BLaER1 (cell line): Measurements from ENCODE around the gene CRYAA.
"Not testable (repeated sequence)": the region's sequence is repeated elsewhere in the genome, so short reads cannot be mapped to it uniquely, and the experiment has no call there.

Experiments used
- H3K27ac ChIP-seq: shearing (Covaris generic); formaldehyde crosslinking; 2 replicates; pipeline ENCODE4 v1.8.1; 2022
- H3K27me3 ChIP-seq: shearing (Covaris generic); formaldehyde crosslinking; 2 replicates; pipeline ENCODE4 v1.8.1; 2022
- H3K36me3 ChIP-seq: shearing (Covaris generic); formaldehyde crosslinking; 2 replicates; pipeline ENCODE4 v1.8.1; 2022
- H3K4me1 ChIP-seq: shearing (Covaris generic); formaldehyde crosslinking; 2 replicates; pipeline ENCODE4 v1.8.1; 2022
- H3K4me2 ChIP-seq: shearing (Covaris generic); formaldehyde crosslinking; 2 replicates; pipeline ENCODE4 v1.8.1; 2022
- H3K4me3 ChIP-seq: shearing (Covaris generic); formaldehyde crosslinking; 2 replicates; pipeline ENCODE4 v1.8.1; 2022
- H3K9ac ChIP-seq: shearing (Covaris generic); formaldehyde crosslinking; 2 replicates; pipeline ENCODE4 v1.8.1; 2022
- H3K9me3 ChIP-seq: shearing (Covaris generic); formaldehyde crosslinking; 2 replicates; pipeline ENCODE4 v1.8.1; 2022
- H4K20me1 ChIP-seq: shearing (Covaris generic); formaldehyde crosslinking; 2 replicates; pipeline ENCODE4 v1.8.1; 2022

The CRYAA gene, protein sequence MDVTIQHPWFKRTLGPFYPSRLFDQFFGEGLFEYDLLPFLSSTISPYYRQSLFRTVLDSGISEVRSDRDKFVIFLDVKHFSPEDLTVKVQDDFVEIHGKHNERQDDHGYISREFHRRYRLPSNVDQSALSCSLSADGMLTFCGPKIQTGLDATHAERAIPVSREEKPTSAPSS

DNA sequence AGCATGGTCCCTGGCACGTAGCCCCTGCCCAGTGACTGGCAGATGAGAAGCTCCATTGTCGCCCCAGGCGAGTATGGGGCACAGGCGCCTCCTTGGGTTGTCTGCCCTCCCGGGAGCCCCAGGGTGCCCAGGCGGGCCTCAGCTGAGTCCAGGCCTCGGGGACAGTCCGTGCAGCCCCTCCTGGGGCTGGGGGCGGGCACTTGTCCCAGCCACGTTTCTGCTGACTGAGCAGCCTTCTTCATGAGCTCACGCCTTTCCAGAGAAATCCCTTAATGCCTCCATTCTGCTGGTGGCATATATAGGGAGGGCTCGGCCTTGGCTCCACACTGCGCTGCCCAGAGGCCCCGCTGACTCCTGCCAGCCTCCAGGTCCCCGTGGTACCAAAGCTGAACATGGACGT, at the start of gene CRYAA:
Gene CRYAA (plus strand): TSS at position 301 of the 400 bp plus-strand sequence. CDS start 92 bp downstream, at position 393.
- not testable (repeated sequence) for H3K4me1 ChIP-seq, H3K4me3 ChIP-seq, H3K9me3 ChIP-seq, H3K27ac ChIP-seq, H4K20me1 ChIP-seq, H3K9ac ChIP-seq, H3K27me3 ChIP-seq, H3K36me3 ChIP-seq, H3K4me2 ChIP-seq

DNA sequence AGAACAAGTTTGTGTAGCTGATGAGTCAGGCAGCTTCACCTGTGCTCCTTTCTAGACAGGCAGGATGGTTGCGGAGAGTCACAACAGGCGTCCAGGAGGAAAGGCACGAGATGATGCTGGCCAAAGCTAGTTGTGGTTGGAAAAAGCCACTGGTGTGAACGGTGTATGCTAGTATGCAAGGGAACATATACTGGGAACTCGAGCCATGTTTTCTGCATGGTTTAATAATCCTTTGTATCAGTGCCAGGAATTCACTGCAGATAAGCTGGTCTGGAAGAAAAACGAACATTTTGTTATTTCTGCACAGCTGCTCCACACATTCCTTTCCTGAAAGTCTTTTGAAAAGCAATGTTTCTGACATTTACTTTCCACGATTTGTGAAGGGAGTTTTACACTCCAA, 38.7 kb upstream of the CRYAA start:
- not testable (repeated sequence) for H3K9ac ChIP-seq, H3K36me3 ChIP-seq, H3K27me3 ChIP-seq, H3K27ac ChIP-seq, H3K4me2 ChIP-seq, H3K4me1 ChIP-seq, H3K9me3 ChIP-seq, H4K20me1 ChIP-seq, H3K4me3 ChIP-seq

DNA sequence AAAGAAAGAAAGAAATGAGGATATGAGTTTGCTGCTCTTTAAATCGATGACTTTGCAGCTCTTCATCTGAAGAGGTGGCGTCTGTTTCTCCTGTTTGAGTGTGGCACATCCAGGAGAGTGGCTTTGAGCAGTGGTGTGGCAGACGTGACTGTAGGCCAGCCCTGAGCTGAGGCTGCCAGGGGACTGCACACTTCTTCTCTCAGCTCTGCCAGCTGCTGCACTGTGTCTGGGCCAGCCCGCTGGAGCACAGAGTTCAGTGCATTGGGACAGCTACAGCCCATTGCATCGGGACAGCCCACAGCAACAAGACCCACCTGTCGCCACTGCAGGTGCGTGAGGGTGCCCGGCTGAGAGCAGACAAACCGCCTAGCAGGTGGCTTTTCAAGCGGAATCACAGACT, 34.3 kb upstream of the CRYAA start:
- H4K20me1 ChIP-seq, H3K4me3 ChIP-seq, H3K4me2 ChIP-seq: not testable (repeated sequence)

DNA sequence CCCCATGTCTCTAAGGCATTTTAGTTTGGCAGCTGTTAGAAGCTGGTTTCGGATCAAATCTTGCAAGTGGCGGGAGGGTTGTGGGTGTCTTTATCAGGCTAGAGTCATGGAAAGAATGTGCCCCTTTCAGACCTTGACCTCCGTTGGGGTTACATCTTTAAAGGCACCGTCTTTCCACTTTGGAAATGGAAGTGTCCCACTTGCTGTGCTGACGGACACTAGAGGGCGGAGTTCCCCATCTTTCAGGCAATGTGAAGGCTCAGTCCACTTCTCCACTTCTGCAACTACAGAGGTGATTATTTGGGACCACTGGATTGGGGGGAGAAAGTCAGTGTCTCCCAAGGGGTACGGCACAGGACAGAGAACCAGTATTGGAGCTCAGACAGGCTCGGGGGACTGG, 29.9 kb upstream of the CRYAA start:
- H3K4me1 ChIP-seq, H3K4me3 ChIP-seq, H3K4me2 ChIP-seq, H4K20me1 ChIP-seq, H3K9ac ChIP-seq, H3K27me3 ChIP-seq, H3K27ac ChIP-seq, H3K36me3 ChIP-seq, H3K9me3 ChIP-seq: not testable (repeated sequence)

More for the DNA sequence above, 34.3 kb upstream of the CRYAA start:
- not testable (repeated sequence) for H3K27ac ChIP-seq, H3K9me3 ChIP-seq, H3K9ac ChIP-seq, H3K4me1 ChIP-seq, H3K36me3 ChIP-seq, H3K27me3 ChIP-seq

DNA sequence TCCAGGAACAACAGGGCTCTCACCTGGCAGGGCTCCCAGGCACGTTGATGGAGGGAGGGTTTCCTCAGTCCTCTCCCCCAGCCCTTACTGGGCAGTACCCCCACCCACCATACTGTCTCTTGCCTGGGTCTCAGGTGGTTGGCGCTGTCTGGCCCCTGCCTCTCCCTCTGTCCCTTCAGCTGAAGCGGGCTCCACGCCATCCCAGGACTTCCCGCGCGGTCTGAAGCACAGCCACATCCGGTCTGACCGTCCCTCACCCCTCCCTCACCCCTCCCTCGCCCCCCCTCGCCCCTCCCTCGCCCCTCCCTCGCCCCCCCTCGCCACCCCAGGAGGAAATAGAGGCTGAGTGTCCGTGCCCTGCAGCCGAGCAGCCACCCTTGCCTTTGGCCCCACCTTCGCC, 27.4 kb upstream of the CRYAA start:
- H4K20me1 ChIP-seq, H3K27me3 ChIP-seq, H3K4me1 ChIP-seq, H3K9me3 ChIP-seq, H3K4me2 ChIP-seq, H3K9ac ChIP-seq, H3K27ac ChIP-seq, H3K4me3 ChIP-seq, H3K36me3 ChIP-seq: not testable (repeated sequence)

DNA sequence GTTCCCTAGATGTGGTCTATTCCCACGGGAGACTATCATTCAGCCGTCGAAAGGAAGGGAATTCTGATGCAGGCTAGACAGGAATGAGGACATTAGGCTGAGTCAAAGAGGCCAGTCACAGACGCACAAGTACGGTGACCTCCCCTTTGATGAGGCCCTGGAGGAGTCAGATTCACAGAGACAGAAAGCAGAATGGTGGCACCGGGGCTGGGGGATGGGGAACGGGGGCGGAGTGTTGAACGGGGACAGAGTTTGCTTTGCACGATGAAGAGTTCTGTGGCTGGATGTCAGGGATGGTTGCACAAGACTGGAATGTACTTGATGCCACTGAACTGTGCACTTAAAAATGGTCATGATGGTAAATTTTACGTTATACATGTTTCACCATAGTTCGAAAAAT, 22.2 kb upstream of the CRYAA start:
- H3K4me1 ChIP-seq, H3K9ac ChIP-seq, H3K27me3 ChIP-seq, H3K9me3 ChIP-seq, H3K36me3 ChIP-seq, H4K20me1 ChIP-seq, H3K4me2 ChIP-seq, H3K4me3 ChIP-seq, H3K27ac ChIP-seq: not testable (repeated sequence)

DNA sequence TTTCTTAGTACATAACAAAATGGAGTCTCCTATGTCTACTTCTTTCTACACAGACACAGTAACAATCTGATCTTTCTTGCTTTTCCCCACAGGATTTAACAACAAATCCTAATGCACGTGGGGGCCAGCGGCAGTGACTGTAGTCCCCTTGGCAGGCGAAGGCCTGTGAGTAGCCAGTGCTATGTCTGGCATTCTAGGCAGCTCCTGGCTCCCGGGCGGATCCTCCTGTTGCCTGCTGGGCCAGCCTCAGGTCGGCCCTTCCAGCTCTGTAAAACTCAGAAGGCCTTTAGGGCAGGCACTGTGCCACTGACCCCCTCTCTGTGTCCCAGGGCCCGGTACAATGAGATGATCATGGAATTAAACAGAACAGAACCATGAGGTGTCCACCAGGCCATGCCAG, 20.8 kb upstream of the CRYAA start:
- not testable (repeated sequence) for H3K4me1 ChIP-seq, H3K36me3 ChIP-seq, H3K27ac ChIP-seq, H4K20me1 ChIP-seq, H3K4me2 ChIP-seq, H3K4me3 ChIP-seq, H3K27me3 ChIP-seq, H3K9ac ChIP-seq, H3K9me3 ChIP-seq

DNA sequence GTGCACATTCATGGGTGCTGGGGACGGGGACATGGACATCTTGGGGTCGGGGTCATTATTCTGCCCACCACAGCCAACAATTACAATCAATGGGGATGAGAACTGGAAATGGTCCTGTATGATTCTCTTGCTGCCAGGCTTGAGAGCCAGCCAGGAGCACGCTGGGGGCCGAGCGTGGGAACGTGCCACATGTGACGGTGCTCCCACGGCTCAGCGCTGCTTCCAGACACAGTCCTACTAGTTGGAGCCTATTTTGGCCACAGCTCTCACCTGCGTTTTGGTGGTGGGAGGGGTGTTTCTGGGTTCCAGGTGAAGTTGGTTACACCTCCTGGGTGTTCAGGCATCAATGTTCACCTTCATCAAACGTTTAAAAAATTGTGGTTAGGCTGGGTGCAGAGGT, 19.5 kb upstream of the CRYAA start:
- H3K27ac ChIP-seq, H3K4me1 ChIP-seq, H3K4me3 ChIP-seq, H3K36me3 ChIP-seq, H3K9ac ChIP-seq, H4K20me1 ChIP-seq, H3K9me3 ChIP-seq, H3K27me3 ChIP-seq, H3K4me2 ChIP-seq: not testable (repeated sequence)

DNA sequence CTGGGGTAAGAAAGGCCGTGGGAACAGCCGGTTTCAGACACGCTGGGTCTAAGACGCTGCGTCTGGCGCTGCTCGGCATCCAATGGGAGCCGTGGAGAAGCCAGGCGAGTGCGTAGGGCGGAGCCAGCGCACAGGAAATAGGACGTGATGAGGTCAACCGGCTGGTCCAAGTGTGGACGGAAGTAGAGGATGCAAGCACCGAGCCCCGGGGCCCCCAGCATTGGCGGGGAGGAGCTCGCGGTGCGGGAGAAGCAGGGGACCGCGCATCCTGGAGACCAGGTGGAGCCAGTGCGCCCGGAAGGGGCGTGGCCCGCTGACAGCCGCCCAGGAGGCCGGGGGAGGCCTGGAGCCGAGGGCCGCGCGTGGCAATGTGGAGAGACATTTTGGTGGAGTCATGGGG, 15.2 kb upstream of the CRYAA start:
- H3K4me2 ChIP-seq, H3K4me1 ChIP-seq, H3K4me3 ChIP-seq, H4K20me1 ChIP-seq, H3K9me3 ChIP-seq, H3K36me3 ChIP-seq, H3K27ac ChIP-seq, H3K27me3 ChIP-seq, H3K9ac ChIP-seq: not testable (repeated sequence)

DNA sequence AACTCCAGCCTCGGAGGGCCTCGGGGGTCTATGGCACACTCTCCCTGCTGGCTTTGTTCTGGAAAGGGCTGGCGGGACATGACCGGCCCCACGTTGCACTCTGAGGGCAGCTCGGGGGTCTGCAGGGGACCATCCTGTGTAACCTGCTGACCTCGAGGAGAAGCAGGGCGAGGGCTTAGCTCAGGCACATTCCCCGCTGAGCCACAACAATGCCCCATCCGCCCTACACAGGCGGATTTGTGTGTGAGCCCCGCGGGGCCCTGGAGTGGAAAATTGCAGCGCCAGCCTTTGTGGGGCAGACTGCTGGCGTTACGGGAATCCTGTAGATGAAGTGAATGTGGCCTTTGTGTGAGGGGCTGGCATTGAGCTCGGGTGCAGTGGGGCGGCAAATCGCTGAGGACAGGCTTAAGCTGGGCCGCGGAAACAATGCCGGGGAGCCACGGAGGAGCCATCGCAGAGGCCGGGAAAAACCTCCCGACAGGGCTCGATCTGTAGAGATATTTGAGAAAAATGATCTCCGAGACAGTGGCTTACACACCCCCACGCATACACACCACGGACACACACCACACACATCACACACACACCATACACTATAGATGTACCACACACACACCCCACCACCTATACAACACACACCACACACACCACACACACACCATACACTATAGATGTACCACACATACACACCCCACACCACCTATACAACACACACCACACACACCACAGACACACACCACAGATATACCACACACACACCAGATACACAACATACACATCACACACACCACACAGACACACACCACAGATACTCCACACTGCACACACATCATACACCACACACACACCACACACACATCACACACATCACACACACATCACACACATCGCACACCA, 9.3 kb upstream of the CRYAA start:
- H3K36me3 ChIP-seq, H3K27ac ChIP-seq, H3K4me3 ChIP-seq, H3K9me3 ChIP-seq, H3K4me1 ChIP-seq, H3K9ac ChIP-seq, H3K27me3 ChIP-seq, H4K20me1 ChIP-seq, H3K4me2 ChIP-seq: not testable (repeated sequence)

DNA sequence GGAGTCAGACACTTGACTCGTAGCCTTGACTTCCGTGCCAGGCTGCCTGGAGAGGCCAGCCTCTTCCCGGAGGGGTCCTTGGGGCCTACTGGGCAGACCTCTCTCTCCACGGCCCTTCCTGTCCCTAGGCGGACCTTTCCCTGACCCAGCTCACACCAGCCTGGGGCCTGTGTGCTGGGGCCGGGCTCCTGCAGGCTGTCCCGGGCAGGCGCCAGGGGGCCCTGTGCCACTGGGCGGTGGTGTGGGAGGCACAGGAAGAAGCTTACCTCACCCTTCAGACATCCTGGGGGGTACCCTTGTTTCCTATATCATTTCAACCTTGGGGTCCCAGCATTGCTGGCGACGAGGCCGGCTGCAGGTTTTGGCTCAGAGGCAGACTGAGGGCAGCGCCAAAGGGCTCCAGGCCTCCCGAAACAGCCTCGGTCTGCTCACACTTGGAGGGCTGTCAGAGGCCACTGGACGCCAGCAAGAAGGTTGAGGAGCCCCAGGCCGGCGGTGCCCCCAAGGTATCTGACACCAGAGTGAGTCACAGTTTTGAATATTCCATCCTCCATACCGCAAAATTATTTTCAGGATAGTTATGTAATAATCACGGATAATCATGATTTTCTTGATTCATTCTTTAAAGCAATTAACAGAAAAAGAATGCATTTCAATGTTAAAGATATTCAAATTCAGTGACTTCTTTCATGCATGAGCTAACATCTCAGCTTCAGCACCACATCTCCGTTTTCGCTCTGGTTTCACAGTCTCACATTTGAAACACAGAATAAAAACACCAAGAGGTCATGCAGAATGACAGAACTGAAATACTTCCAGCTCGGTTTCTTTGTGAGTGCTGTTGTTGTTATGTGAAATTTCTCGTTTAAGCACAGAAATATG, 6.7 kb upstream of the CRYAA start:
- not testable (repeated sequence) for H3K36me3 ChIP-seq, H3K4me2 ChIP-seq, H4K20me1 ChIP-seq, H3K4me1 ChIP-seq, H3K27ac ChIP-seq, H3K9ac ChIP-seq, H3K9me3 ChIP-seq, H3K27me3 ChIP-seq, H3K4me3 ChIP-seq

DNA sequence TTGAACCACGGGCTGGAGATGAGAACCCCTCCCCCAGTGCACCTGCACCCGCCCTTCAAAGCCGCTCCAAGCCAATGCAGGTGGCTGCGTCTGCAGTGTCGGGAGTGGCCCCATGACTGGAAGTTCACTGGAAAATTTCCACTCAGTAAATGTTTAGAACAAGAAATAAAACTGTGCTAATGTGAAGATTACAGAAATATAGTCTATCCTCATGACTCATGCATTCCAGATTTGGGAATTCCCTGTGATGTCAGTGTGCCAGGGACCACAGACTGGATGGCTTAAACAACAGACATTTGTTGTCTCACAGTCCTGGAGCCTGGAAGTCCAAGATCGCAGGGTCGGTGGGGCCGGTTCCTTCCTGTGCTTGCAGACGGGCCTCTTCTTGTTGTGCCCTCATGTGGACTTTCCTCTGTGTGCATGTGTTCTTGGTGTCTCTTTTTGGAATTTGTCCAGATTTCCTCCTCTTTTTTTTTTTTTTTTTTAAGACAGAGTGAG, 6.1 kb upstream of the CRYAA start:
- not testable (repeated sequence) for H3K36me3 ChIP-seq, H3K27ac ChIP-seq, H3K9me3 ChIP-seq, H3K4me1 ChIP-seq, H4K20me1 ChIP-seq, H3K4me2 ChIP-seq, H3K9ac ChIP-seq, H3K4me3 ChIP-seq, H3K27me3 ChIP-seq

DNA sequence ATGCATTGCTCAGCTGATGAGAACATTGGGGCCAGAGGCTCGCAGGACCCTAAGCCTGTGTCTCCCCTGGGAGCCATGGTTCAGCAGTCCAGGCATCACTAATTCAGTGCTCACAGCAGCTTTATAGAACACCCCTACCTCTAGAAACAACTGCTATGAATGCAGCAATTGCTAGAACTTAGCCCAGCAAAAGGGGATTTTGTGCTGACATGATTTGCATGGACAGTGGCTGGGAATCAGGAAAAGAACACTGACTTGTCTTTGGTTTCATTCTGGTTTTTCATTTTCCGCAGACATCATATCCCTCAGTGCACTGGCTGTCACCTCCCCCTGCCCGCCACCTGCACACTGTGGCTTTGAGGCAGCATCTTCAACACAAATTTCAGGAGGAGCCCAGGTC, 4.0 kb upstream of the CRYAA start:
- H3K4me1 ChIP-seq, H3K27ac ChIP-seq, H4K20me1 ChIP-seq, H3K9me3 ChIP-seq, H3K27me3 ChIP-seq, H3K4me2 ChIP-seq, H3K4me3 ChIP-seq, H3K36me3 ChIP-seq, H3K9ac ChIP-seq: not testable (repeated sequence)

DNA sequence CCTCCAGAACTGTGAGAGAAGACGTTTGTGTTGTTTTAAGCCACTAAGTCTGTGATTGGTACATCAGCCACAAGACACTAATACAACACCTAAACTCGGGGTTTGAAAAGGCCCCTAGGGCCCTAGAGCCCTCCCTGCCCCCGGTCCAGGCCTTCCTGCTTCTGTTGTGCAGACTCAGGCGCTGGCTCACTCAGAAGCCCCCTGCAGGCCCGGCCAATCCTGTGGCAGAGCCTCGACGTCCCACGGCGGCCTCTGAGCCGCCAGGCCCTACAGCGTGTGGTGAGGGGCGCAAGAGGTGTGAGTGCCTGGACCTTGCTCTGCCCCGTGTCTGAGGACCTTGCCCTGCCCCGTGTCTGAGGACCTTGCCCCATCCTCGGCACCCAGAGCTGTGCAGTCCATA, 3.1 kb upstream of the CRYAA start:
- not testable (repeated sequence) for H3K9me3 ChIP-seq, H3K4me3 ChIP-seq, H3K27ac ChIP-seq, H4K20me1 ChIP-seq, H3K9ac ChIP-seq, H3K4me1 ChIP-seq, H3K4me2 ChIP-seq, H3K36me3 ChIP-seq, H3K27me3 ChIP-seq
